NCI-H2107 treated with DMSO at 0.1 percent for 48 hours (cell line): ENCODE results near the gene ITGB1.
"Not testable (repeated sequence)": the region's sequence is repeated elsewhere in the genome, so short reads cannot be mapped to it uniquely, and the experiment has no call there.

Source experiments
- DNase-seq: peaks from one replicate; lab custom pipeline; 2025; ENCODE audit not compliant: unreplicated experiment; lab: John Stamatoyannopoulos, UW

ITGB1 gene

GRCh38 chr10:32939296-32940111 lies 18.5 kb downstream of the ITGB1 start:
- no peak for DNase-seq

DNA sequence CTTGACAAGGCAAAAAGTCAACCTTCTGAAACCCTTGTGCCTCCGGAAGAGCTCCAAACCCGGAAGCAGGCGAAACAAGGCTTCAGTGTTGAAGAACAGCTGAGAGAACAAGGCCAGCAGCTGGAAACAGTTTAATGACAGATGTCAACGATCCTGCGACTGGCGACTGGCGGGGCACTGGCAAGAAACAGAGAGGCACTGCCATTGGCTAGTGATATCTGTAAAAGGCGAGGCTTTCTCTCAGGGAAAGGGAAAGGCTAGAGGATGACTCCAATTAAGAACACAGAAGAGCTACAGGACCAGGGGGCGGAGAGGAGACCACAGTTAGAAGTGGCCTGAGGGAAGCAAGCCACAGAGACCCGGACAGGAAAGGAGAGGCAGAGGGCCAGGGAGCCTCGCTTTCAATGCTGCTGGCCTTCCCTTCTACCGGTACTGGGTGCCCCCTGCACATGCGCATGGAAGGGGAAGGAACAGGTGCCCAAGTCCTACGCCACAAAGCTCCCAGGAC lies 19.4 kb downstream of the ITGB1 start:
- DNase-seq = no peak

DNA sequence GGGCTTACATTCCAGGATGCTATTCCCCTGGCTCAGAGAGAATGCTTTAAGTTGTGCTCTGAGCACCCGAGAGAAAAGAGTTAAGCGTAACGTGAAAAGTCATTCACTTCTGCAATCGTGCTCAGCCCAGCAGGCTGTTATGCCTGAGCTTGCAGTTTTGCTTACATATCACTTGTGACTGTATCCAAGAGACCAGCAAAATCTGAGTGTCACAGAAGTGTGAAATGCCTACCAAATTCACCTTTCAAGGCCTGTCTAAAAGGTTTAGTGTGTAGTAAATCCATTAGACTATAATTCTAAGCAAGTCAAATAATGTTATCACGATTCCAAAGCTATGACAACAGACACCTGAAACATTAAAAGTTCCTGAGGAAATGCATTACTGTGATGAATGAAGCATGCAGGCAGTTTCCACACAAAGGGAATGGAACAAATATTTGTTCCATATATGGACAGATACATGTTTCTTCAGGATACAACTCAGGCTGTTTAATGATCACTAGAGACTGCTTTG lies 20.1 kb downstream of the ITGB1 start:
- no peak for DNase-seq

- DNase-seq = no peak
Observed at GRCh38 chr10:32932225-32932729, 25.8 kb downstream of the ITGB1 start.

DNA sequence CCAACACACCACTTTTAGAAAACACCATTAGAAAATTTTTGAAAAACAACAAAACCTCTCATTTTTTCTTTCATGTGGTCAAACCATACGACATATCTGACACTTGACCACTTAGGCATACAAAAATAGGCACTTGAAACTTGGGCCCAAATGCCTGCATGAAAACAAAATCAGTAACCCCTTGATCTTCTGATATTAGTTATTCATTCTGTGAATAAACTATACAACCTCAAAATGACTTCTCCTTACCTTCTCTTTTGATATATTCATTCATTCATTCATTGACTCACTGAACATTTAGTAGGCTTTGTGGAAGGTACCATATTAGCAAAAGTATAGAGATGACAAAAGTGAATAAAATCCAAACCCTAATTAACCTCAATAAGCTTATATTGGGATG lies 26.4 kb downstream of the ITGB1 start:
- no peak for DNase-seq

DNA sequence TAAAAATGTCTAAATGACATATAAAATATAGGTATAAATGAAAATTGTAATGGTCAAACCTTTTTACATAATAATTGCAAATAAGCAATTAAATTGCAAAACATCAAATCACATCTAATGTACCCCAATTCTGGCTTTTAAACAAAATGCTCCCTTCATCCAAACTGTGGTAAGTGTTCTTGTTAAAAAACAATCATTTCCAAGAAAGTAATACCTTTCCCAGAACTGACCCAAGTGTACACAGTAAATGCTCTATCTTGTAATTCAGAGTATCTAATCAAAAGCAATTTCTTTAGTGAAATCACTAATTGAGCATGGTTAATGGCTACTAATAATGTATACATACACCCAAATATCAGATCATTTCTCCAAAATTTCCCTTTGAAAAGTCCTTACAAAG lies 28.0 kb downstream of the ITGB1 start:
- no peak for DNase-seq

- DNase-seq = no peak
Observed at GRCh38 chr10:32929634-32930033, 28.4 kb downstream of the ITGB1 start.

DNA sequence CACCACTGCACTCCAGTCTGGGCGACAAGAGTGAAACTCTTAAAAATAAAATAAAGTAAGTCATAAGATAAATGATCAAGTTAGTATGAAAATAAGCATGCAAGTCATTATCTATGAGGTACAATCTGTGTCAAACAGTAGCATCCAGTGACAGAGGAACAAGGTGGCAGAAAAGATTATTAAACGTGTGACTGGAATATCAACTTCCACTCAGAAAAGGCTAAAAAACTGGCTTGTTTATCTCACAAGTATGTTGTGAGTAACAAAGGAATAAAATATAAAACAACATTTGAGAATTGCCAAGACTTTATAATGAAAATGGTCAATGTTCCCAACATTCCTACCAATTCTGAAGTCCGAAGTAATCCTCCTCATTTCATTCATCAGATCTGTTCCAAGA lies 30.3 kb downstream of the ITGB1 start:
- no peak for DNase-seq

DNA sequence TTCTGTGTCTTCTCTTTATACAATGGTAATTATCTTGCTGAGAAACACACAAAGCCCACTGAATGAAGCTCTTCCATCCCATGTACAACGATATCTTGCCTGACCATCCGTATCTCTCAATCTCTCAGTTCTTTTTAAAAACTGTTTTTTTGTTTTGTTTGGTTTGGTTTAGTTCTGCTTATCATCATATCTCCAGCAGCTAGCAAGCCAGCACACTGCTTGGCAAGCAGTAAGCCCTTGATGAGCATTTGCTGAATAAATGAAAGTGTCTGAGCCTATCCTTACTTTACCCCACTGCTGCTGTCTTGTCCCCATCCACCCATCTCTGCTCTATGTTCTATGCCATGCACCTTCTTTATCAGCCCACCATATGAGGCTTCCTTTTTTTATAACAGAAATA lies 34.2 kb downstream of the ITGB1 start:
- DNase-seq = no peak

GRCh38 chr10:32923134-32923533 lies 34.9 kb downstream of the ITGB1 start:
- no peak for DNase-seq

DNA sequence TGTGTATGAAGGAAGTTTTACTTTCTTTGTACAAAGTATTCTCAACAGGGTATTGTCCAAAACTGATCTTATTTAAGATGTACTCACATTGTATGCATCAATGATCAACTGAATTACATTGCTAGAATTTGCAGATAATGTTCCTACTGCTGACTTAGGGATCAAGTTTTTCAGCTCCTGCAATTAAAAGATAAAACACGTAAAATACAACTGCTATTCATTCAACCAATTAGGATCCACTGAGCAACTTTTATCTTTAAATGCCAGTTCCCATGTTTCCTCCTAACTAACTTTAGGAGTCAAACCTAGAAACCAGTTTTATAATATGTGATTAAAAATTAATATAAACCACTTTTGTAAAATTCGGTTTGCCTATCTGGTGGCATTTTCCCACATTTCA lies 35.9 kb downstream of the ITGB1 start:
- no peak for DNase-seq

GRCh38 chr10:32917817-32918216 lies 40.2 kb downstream of the ITGB1 start:
- not testable (repeated sequence) for DNase-seq

GRCh38 chr10:32911285-32912016 lies 46.6 kb downstream of the ITGB1 start:
- no peak for DNase-seq

GRCh38 chr10:32909970-32910369 lies 48.1 kb downstream of the ITGB1 start:
- not testable (repeated sequence) for DNase-seq

DNA sequence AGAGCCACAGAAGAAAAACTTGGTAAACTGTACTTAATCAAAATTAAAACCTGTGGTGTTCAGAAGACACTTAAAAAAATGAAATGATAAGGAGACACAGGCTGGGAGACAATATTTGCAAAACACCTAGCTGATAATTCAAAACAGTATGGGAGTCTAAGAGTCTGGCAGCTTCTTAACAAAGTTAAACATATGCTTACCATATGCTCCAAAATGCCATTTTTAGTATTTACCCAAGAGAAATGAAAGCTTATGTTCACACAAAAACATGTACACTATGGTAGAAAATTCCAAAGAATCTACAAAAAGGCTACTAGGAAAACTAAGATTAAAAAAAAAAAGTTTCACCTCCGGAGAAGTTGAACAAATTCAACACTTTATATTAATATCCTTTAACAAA lies 48.6 kb downstream of the ITGB1 start:
- DNase-seq = no peak

- no peak for DNase-seq
Observed at GRCh38 chr10:32906595-32906994, 51.4 kb downstream of the ITGB1 start.

- no peak for DNase-seq
Observed at GRCh38 chr10:32905466-32905865, 52.6 kb downstream of the ITGB1 start.

GRCh38 chr10:32901815-32902214 lies 56.2 kb downstream of the ITGB1 start:
- no peak for DNase-seq

DNA sequence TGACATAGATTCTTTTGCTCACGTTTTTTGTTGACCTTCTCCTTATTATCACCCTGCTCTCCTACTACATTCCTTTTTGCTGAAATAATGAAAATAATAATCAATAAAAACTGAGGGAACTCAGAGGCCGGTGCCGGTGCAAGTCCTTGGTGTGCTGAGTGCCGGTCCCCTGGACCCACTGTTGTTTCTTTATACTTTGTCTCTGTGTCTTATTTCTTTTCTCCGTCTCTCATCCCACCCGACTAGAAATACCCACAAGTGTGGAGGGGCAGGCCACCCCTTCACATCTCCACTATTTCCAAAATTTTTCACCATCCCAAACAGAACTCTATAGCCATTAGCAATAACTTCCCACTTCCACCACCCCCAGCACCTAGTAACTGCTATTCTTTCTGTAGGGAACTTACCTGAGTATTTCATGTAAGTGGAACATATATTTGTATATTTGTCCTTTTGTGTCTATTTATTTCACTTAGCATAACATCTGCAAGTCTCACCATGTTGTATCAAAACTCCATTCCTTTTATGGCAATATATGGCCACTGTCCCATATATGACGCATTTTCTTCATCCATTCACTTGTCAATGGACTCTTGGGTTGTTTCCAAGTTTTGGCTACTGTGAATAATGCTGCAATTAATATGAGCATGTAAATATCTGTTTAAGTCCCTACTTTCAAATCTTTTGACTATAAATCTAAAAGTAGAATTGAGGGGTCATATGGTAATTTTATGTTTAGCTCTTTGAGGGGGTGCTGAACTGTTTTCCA lies 62.6 kb downstream of the ITGB1 start:
- not testable (repeated sequence) for DNase-seq

DNA sequence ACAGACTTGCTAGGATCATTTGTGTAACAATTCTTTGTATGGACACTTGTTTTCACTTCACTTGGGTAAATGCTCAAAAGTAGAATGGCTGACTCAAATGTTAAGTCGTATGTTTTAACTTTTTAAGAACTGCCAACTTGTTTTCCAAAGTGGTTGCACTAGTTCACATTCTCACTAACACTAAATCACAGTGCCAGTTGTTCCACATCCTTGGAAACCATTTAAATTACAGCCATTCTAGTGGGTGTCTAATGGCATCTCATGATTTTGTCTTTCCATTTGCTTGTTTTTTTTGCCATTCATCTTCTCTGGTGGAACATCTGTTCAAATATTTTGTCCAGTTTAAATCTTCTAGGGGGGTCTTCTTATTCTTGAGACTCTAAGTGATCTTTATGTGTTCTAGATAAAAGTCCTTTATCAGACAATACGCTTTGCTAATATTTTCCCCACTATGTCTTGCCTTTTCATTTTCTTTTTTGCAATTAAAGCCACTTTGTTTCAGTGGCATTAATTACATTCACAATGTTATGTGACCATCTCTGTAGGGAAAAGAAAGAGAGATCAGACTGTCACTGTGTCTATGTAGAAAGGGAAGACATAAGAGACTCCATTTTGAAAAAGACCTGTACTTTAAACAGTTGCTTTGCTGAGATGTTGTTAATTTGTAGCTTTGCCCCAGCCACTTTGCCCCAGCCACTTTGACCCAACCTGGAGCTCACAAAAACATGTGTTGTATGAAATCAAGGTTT lies 63.9 kb downstream of the ITGB1 start:
- DNase-seq = no peak
